Liver (tissue), 9 donors: ENCODE results near the gene ZBTB12. TPM values are rescaled to one million over a fixed set of nuclear protein-coding genes. Genes with fewer than 3 reads are reported as not detected.

Experiments
- DNase-seq: peaks from one replicate; pipeline ENCODE4 v3.0.0-alpha.2; 2017; ENCODE audit warnings: low spot score
- H3K27ac ChIP-seq, 2 donors: one replicate each; pipeline ENCODE4 v1.7.0; 2013; ENCODE audit warnings: inconsistent platforms in 2 of 2, low read length in 2 of 2, control low read depth in 1 of 2, low read depth in 1 of 2, mild to moderate bottlenecking in 1 of 2
- H3K27me3 ChIP-seq, 4 donors: one replicate each; pipeline versions ENCODE4 v1.6.1 to v1.7.0; 2013; ENCODE audit warnings: low read length in 3 of 4, inconsistent platforms in 1 of 4, mild to moderate bottlenecking in 1 of 4, moderate library complexity in 1 of 4; ENCODE audit not compliant: control insufficient read depth in 4 of 4, insufficient read depth in 4 of 4
- H3K36me3 ChIP-seq, 4 donors: one replicate each; pipeline versions ENCODE4 v1.6.1 to v1.7.0; 2013; ENCODE audit warnings: low read length in 3 of 4, mild to moderate bottlenecking in 3 of 4, low read depth in 1 of 4, moderate library complexity in 1 of 4; ENCODE audit not compliant: control insufficient read depth in 4 of 4, insufficient read depth in 3 of 4
- H3K4me1 ChIP-seq, 4 donors: one replicate each; pipeline versions ENCODE4 v1.6.1 to v1.7.0; 2013; ENCODE audit warnings: low read length in 3 of 4, mild to moderate bottlenecking in 3 of 4, moderate library complexity in 1 of 4; ENCODE audit not compliant: control insufficient read depth in 4 of 4, insufficient read depth in 4 of 4
- H3K4me3 ChIP-seq, 3 donors: one replicate each; pipeline versions ENCODE4 v1.6.1 to v1.7.0; 2013; ENCODE audit warnings: low read length in 3 of 3, control low read depth in 1 of 3, low read depth in 1 of 3, mild to moderate bottlenecking in 1 of 3
- H3K9ac ChIP-seq, 2 donors: one replicate each; pipeline ENCODE4 v1.7.0; 2013; ENCODE audit warnings: low read length in 2 of 2, mild to moderate bottlenecking in 2 of 2, moderate library complexity in 2 of 2, control low read depth in 1 of 2, low read depth in 1 of 2
- H3K9me3 ChIP-seq, 4 donors: one replicate each; pipeline versions ENCODE4 v1.6.1 to v1.7.0; 2013; ENCODE audit warnings: low read length in 3 of 4; ENCODE audit not compliant: control insufficient read depth in 4 of 4
- ATF3 ChIP-seq: IDR thresholded peaks from 2 replicates; pipeline ENCODE4 v1.6.1; 2016; ENCODE audit warnings: antibody characterized with exemption
- CTCF ChIP-seq: fragments of 150-350 bp; IDR thresholded peaks from 2 replicates; pipeline ENCODE4 v1.5.1; 2017; ENCODE audit warnings: improper control_type of control experiment, low read depth, low read length; ENCODE audit not compliant: missing input control
- EGR1 ChIP-seq, 2 donors: IDR thresholded peaks; 2 replicates each; pipeline ENCODE4 v1.6.1; 2016 to 2018; ENCODE audit warnings: antibody characterized with exemption in 2 of 2, low read depth in 2 of 2
- FOXA1 ChIP-seq: IDR thresholded peaks from 2 replicates; pipeline ENCODE4 v1.6.1; 2016; ENCODE audit warnings: antibody characterized with exemption
- FOXA2 ChIP-seq: IDR thresholded peaks from 2 replicates; pipeline ENCODE4 v1.6.1; 2016; ENCODE audit warnings: antibody characterized with exemption
- GABPA ChIP-seq, 2 donors: IDR thresholded peaks in 1 of 2; conservative IDR thresholded peaks in 1 of 2; 2 replicates each; pipeline ENCODE4 v1.6.1; 2016; ENCODE audit warnings: antibody characterized with exemption in 2 of 2, mild to moderate bottlenecking in 1 of 2, moderate library complexity in 1 of 2
- HNF4A ChIP-seq, 2 donors: conservative IDR thresholded peaks; 2 replicates each; pipeline ENCODE4 v1.6.1; 2016; ENCODE audit warnings: antibody characterized with exemption in 2 of 2, mild to moderate bottlenecking in 2 of 2
- HNF4G ChIP-seq: IDR thresholded peaks from 2 replicates; pipeline ENCODE4 v1.6.1; 2016; ENCODE audit warnings: antibody characterized with exemption
- JUND ChIP-seq, 2 donors: IDR thresholded peaks; 2 replicates each; pipeline ENCODE4 v1.6.1; 2016; ENCODE audit warnings: antibody characterized with exemption in 2 of 2
- MAX ChIP-seq: IDR thresholded peaks from 2 replicates; pipeline ENCODE4 v1.6.1; 2016; ENCODE audit warnings: antibody characterized with exemption
- NR2F2 ChIP-seq: IDR thresholded peaks from 2 replicates; pipeline ENCODE4 v1.6.1; 2016; ENCODE audit warnings: antibody characterized with exemption
- RAD21 ChIP-seq, 2 donors: IDR thresholded peaks; 2 replicates each; pipeline ENCODE4 v1.6.1; 2016; ENCODE audit warnings: antibody characterized with exemption in 2 of 2, mild to moderate bottlenecking in 2 of 2
- REST ChIP-seq: IDR thresholded peaks from 2 replicates; pipeline ENCODE4 v1.6.1; 2016; ENCODE audit warnings: antibody characterized with exemption, mild to moderate bottlenecking
- RXRA ChIP-seq, 2 donors: IDR thresholded peaks; 2 replicates each; pipeline ENCODE4 v1.6.1; 2017 to 2018; ENCODE audit warnings: antibody characterized with exemption in 2 of 2, mild to moderate bottlenecking in 1 of 2
- SP1 ChIP-seq: IDR thresholded peaks from 2 replicates; pipeline ENCODE4 v1.6.1; 2018; ENCODE audit warnings: antibody characterized with exemption, mild to moderate bottlenecking
- TAF1 ChIP-seq: conservative IDR thresholded peaks from 2 replicates; pipeline ENCODE4 v1.6.1; 2016; ENCODE audit warnings: antibody characterized with exemption, mild to moderate bottlenecking
- YY1 ChIP-seq: IDR thresholded peaks from 2 replicates; pipeline ENCODE4 v1.6.1; 2016; ENCODE audit warnings: antibody characterized with exemption, mild to moderate bottlenecking
- ZBTB33 ChIP-seq: IDR thresholded peaks from 2 replicates; pipeline ENCODE4 v1.6.1; 2016; ENCODE audit warnings: antibody characterized with exemption
- WGBS: extraction: QIAGEN DNeasy Blood & Tissue Kit; methylation state at CpG from one replicate; pipeline ENCODE4 v1.1.7; 2013; 5-methylcytosine and 5-hydroxymethylcytosine counted together
- polyA plus RNA-seq, 2 donors: library from polyadenylated mRNA; stranded (reverse) in 1 of 2; unstranded in 1 of 2; fragments of 200-250 nt in 1 of 2; fragments of >200 nt in 1 of 2; fragmentation: Nextera tagmentation in 1 of 2; extraction: Ambion mirVana in 1 of 2; gene quantifications; one replicate each; pipeline versions ENCODE4 v1.2.1 to v1.2.3, GENCODE V29; 2013 to 2015
- total RNA-seq, 2 donors: library from RNA; depleted of rRNA; stranded (reverse); fragments of >200 nt; gene quantifications; one replicate each; pipeline ENCODE4 v1.2.3, GENCODE V29; 2014
- donor health status: healthy.
- donor health status: healthy.
- donor health status: healthy.
- donor health status: healthy.
- donor health status: healthy.

ZBTB12 gene
- total and polyA plus RNA-seq, 4 donors, result 0.25 to 2.3 (median 0.83) TPM; not detected in 1

GRCh38 chr6:31877125-31877650 lies 24.7 kb downstream of the ZBTB12 start:
- 70% methylated on average over 3 of the region's 3 CpGs for WGBS
- Histone ChIP-seq H3K27ac (no peak overlapping the region), H3K9ac (no peak overlapping the region), H3K36me3 (peaks cover 0 to 21% (median 9%) of the 10 kb centered on the region in 4 donors), H3K27me3 (no peaks in the 10 kb centered on the region), H3K9me3 (no peaks in the 10 kb centered on the region), H3K4me3 (no peak overlapping the region), H3K4me1 (no peaks in the 10 kb centered on the region)
- DNase-seq, result no peak
- TF ChIP-seq ATF3 (no peak), HNF4A (conservative IDR thresholded peaks at IDR 0.05) (no peak), FOXA1 (no peak), JUND (IDR thresholded peaks at IDR 0.05) (no peak), SP1 (no peak), CTCF (no peak), MAX (no peak), ZBTB33 (no peak), GABPA (IDR thresholded peaks at IDR 0.05 in 1 of 2, conservative IDR thresholded peaks at IDR 0.05 in 1 of 2) (no peak), RXRA (IDR thresholded peaks at IDR 0.05) (no peak), EGR1 (IDR thresholded peaks at IDR 0.05; ENCODE audit: low read depth in 2 of 2) (no peak), REST (no peak), HNF4G (no peak), NR2F2 (no peak), YY1 (no peak), TAF1 (no peak), RAD21 (IDR thresholded peaks at IDR 0.05) (no peak), FOXA2 (no peak)
